Endothelial cell of umbilical vein (primary cell): ENCODE measurements around the gene DNAL1.

ENCODE experiments used
- CTCF ChIP-seq, 2 donors: IDR thresholded peaks; 1 replicate in 1 of 2; 2 replicates in 1 of 2; pipeline ENCODE4 v1.5.1; 2011; ENCODE audit warnings: low read length in 2 of 2, mild to moderate bottlenecking in 2 of 2, moderate library complexity in 2 of 2, control low read depth in 1 of 2, inconsistent platforms in 1 of 2, low read depth in 1 of 2; ENCODE audit not compliant: insufficient read depth in 1 of 2; ENCODE audit errors: extremely low read depth in 1 of 2
- EZH2 ChIP-seq: IDR thresholded peaks from 2 replicates; pipeline ENCODE4 v1.6.1; 2012; ENCODE audit warnings: borderline replicate concordance, low read depth, mild to moderate bottlenecking, moderate library complexity, low read length, inconsistent platforms; ENCODE audit not compliant: severe bottlenecking
- FOS ChIP-seq: IDR thresholded peaks from 2 replicates; pipeline ENCODE4 v1.6.1; 2011; ENCODE audit warnings: mild to moderate bottlenecking, low read length, moderate library complexity, borderline replicate concordance; ENCODE audit not compliant: insufficient read depth
- POLR2A ChIP-seq: IDR thresholded peaks from 2 replicates; pipeline ENCODE4 v1.6.1; 2012; ENCODE audit warnings: low read depth, mild to moderate bottlenecking, control low read depth, low read length
- POLR2AphosphoS5 ChIP-seq: IDR thresholded peaks from 2 replicates; pipeline ENCODE4 v1.6.1; 2012; ENCODE audit warnings: low read depth, mild to moderate bottlenecking, control low read depth, low read length, moderate library complexity; ENCODE audit not compliant: insufficient read depth

- TF ChIP-seq CTCF (IDR thresholded peaks at IDR 0.05; ENCODE audit: extremely low read depth in 1 of 2, insufficient read depth in 1 of 2, low read depth in 1 of 2, low read length in 2 of 2) (no peak), EZH2 (no peak), POLR2AphosphoS5 (no peak), POLR2A (no peak), FOS (no peak)
These were observed 19.1 kb upstream of the DNAL1 start for GRCh38 chr14:73625706-73626105.
